RKO (cell line): ENCODE measurements around the gene IGFLR1.

ENCODE experiments used
- DNase-seq: peaks from one replicate; pipeline ENCODE4 v3.0.0-alpha.2; 2016; ENCODE audit warnings: low spot score

The IGFLR1 gene

GRCh38 chr19:35755550-35756376, 13.5 kb upstream of the IGFLR1 start:
- DNase-seq = no peak

DNA sequence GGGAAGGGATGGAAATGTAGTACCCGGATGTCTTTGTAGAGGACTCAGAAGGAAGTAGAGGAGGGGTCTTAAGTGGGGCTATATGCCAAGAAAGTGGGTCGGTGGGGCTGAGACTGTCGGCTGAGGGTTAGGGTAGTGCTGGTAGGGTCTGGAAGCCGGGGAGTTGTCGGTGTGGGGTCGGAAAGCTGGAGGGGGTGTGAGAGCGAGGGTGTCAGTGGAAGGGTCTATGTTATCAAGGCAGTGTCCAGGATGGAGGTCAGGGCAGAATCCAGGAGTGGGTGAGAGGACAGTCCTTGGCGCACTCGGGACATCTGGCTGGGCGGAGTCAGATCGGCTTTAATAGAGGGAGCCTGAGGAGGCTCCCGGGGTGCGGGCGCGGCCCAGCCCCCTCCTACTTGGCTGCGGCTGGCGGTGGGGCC, 12.9 kb upstream of the IGFLR1 start:
- DNase-seq = no peak

- no peak for DNase-seq
These were observed 12.3 kb upstream of the IGFLR1 start for GRCh38 chr19:35754370-35755130.

- no peak for DNase-seq
These were observed 11.6 kb upstream of the IGFLR1 start for GRCh38 chr19:35753634-35754369.

DNA sequence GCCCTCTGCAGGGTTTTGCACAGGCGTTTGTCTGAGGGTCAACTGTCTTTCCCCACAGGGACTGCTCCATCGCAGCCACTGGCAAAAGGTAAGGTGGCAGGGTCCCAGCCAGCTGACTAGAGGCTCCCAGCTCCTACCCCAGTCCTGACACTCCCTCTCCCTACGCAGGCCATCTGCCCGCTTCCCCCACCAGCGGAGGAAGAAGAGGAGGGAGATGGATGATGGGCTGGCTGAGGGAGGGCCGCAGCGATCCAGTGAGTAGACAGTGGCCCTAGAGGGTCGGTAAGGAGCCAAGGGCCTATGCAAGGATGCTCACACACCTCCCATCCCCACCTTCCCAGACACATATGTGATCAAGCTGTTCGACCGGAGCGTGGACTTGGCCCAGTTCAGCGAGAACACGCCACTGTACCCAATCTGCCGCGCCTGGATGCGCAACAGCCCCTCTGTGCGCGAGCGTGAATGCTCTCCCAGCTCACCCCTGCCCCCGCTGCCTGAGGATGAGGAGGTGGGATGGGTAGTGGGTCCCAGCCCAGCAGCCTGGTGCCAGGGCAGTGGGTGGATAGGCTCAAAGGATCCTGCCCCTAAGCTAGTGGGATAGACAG, 10.6 kb upstream of the IGFLR1 start:
- DNase-seq = no peak

GRCh38 chr19:35751839-35752745, 9.8 kb upstream of the IGFLR1 start:
- no peak for DNase-seq

DNA sequence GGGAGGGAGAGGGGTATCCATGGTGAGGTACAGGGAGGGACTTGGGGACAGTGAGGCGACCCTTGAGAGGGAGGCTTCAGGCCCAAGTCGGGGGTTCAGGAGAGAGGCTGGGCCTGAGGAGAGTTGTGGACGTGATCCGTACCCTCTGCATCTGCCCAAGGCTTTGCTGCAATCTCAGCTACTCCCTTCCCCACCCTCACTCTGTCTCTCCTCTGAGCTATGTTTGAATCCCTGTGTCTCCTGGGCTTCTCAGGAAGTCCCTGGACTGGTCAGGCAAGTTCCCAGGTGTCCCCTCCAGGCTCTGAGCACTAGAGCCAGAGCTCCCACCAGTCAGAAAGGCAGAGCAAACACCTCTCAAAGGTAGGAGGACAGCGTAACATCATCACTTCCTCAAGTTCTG, 7.9 kb upstream of the IGFLR1 start:
- DNase-seq = no peak

- DNase-seq = peak; percentile 98
These were observed 6.1 kb upstream of the IGFLR1 start, which contains the start of gene LIN37 for GRCh38 chr19:35748106-35749020. TSS of gene LIN37 (plus strand) at chr19:35748576. CDS start at chr19:35748725, 149 bp downstream.

DNA sequence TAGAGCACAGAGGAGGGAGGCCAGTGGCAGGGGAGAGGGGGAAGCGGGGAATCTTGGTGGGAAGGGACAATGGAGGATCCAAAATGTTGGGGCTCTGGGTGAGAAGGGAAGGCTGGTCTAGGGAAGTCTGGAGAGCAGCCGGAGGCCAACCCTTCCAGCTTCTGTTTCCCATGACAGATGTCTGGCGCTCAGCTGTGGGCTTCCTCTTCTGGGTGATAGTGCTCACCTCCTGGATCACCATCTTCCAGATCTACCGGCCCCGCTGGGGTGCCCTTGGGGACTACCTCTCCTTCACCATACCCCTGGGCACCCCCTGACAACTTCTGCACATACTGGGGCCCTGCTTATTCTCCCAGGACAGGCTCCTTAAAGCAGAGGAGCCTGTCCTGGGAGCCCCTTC, 4.3 kb upstream of the IGFLR1 start:
- DNase-seq = no peak

DNA sequence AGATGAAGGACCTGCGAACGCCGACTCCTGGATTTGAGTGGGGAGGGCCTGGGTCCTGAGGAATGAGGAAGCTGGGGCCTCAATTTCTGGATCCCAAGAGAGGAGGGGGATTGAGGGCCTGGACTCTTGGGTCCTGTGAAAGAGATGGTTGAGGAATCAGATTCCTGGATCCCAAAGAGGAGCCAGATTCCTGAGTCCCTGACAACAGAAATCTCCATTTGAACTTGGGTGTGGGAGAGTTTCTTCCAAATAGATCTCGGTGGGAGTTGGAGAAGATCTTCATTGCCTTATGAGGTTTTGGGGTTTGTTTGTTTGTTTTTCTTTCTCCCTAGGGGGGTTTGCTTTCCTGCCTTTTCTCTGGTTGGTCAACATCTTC, 3.8 kb upstream of the IGFLR1 start:
- no peak for DNase-seq

GRCh38 chr19:35745328-35746086, 3.3 kb upstream of the IGFLR1 start, which contains the start of the genes PSENEN and U2AF1L4:
TSS of gene PSENEN (plus strand) at chr19:35745651. CDS start at chr19:35745931, 280 bp downstream.
TSS of gene U2AF1L4 (minus strand) at chr19:35745418. CDS start at chr19:35745391, 27 bp downstream.
- peak; percentile 99 for DNase-seq

- peak; percentile 96 for DNase-seq
These were observed 2.4 kb upstream of the IGFLR1 start for GRCh38 chr19:35744430-35745327.

DNA sequence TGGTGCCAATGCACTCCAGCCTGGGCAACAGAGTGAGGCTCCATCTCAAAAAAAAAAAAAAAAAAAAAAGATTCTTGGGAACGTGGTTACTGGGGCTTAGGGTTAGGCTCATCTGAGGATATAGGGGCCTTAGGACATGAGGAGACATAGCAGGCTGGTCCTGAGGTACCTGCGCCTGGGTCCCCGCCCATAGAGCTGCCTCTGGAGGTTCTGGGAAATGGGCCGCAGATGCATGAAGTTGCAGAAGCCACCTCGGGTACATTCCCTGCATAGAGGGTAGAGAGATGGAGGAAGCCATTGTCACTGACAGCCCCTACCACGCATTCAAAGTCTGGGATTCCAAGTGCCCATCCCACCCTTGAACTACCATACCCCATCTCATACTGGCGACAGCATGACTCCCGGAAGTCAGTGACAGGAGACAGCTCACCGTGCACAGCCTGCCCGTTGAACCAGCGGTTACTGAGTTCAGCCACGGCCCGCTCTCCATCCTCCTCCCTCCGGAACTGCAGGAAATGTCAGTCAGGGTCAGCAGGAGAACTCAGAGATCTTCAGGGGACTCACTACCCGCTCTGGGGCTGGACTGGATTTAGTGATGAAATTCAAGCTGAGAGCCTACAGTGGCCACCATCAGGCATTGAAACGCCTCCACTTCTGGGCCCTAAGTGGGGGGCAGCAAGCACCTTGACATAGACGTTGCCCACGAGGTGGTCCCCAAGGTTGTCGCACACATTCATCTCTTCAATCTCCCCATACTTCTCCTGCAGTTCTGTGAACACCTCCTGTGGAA, 1.6 kb upstream of the IGFLR1 start:
- DNase-seq = no peak

DNA sequence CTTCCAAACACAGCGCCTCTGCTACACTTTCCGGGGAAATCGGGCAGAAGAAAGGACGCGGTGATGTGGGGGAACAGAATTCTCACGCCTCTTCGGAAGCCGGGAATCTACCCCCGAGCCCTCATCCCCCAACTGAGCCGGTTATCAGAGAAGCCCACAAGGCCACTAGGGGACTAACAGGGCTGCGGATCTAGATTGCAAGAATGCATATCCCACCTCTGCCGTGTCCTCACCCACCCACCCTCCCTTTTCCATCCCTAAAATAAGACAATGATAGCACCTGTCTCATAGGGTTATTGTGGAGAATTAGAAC, 1.1 kb downstream of the IGFLR1 start:
- no peak for DNase-seq

GRCh38 chr19:35740423-35741202, 1.6 kb downstream of the IGFLR1 start:
- peak; percentile 97 for DNase-seq

DNA sequence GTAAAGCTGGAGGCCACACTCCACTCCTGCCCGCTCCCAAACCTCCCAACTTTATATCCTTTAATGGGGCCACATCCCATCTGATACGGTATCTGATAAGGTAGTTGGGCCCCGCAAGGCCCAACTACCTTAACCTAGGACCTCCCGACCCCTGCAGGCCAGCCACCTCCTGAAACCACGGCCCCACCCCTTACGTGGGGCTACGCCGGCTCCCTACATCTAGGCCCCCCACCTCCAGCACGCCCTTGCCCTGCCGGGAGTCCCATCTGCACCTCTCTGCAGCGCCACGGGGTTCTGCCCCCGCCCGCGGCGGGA, 2.2 kb downstream of the IGFLR1 start:
- DNase-seq = no peak
